Measurements from ENCODE around the gene CRCP.
"Not testable (repeated sequence)": the region's sequence is repeated elsewhere in the genome, so short reads cannot be mapped to it uniquely, and the experiment has no call there.

Gene CRCP

GRCh38 chr7:66088861-66089838, 25.5 kb upstream of the CRCP start:
- H3K36me3 ChIP-seq (ENCODE audit: insufficient read depth, low read length) = no peaks in the 10 kb centered on the region; the same call in 1 of the 2 replicates
- H3K4me3 ChIP-seq (ENCODE audit: low read length) = no peak overlapping the region
- WGBS = 88% methylated on average over 32 of the region's 32 CpGs
- no peaks in the 10 kb centered on the region for H3K27me3 ChIP-seq (ENCODE audit: insufficient read depth, low read length)
- H3K9me3 ChIP-seq (ENCODE audit: insufficient read depth, low read depth, low read length) = no peaks in the 10 kb centered on the region
- no peak overlapping the region for H3K27ac ChIP-seq (ENCODE audit: low read depth, low read length)
- H3K9ac ChIP-seq (ENCODE audit: low read depth, low read length) = no peak overlapping the region
- no peaks in the 10 kb centered on the region for H3K4me1 ChIP-seq (ENCODE audit: insufficient read depth, low read length)

DNA sequence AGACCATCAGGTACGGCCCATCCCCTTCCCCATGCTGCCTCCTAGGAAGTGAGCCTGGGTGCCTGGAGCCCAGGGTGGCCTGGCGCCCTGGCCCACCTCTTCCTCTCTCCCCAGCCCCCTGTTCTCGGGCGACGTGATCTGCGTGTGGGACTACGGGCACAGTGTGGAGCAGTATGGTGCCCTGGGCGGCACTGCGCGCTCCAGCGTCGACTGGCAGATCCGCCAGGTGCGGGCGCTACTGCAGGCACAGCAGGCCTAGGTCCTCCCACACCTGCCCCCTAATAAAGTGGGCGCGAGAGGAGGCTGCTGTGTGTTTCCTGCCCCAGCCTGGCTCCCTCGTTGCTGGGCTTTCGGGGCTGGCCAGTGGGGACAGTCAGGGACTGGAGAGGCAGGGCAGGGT, 22.0 kb upstream of the CRCP start:
- H3K9ac ChIP-seq (ENCODE audit: low read depth, low read length) = no peak overlapping the region
- no peak overlapping the region for H3K4me3 ChIP-seq (ENCODE audit: low read length)
- WGBS = 96% methylated on average over 19 of the region's 19 CpGs

GRCh38 chr7:66095010-66095409, 19.6 kb upstream of the CRCP start:
- Histone ChIP-seq H3K4me1 (ENCODE audit: insufficient read depth, low read length) (no peaks in the 10 kb centered on the region), H3K36me3 (ENCODE audit: insufficient read depth, low read length) (no peaks in the 10 kb centered on the region), H3K9me3 (ENCODE audit: insufficient read depth, low read depth, low read length) (no peaks in the 10 kb centered on the region), H3K4me3 (ENCODE audit: low read length) (no peak overlapping the region), H3K27me3 (ENCODE audit: insufficient read depth, low read length) (no peaks in the 10 kb centered on the region), H3K9ac (ENCODE audit: low read depth, low read length) (no peak overlapping the region), H3K27ac (ENCODE audit: low read depth, low read length) (no peak overlapping the region)
- WGBS = 93% methylated on average over 3 of the region's 4 CpGs

More for the DNA sequence above, 22.0 kb upstream of the CRCP start:
- Histone ChIP-seq H3K36me3 (ENCODE audit: insufficient read depth, low read length) (no peaks in the 10 kb centered on the region; the same call in 1 of the 2 replicates), H3K4me1 (ENCODE audit: insufficient read depth, low read length) (no peaks in the 10 kb centered on the region), H3K27me3 (ENCODE audit: insufficient read depth, low read length) (no peaks in the 10 kb centered on the region), H3K9me3 (ENCODE audit: insufficient read depth, low read depth, low read length) (no peaks in the 10 kb centered on the region), H3K27ac (ENCODE audit: low read depth, low read length) (no peak overlapping the region)

DNA sequence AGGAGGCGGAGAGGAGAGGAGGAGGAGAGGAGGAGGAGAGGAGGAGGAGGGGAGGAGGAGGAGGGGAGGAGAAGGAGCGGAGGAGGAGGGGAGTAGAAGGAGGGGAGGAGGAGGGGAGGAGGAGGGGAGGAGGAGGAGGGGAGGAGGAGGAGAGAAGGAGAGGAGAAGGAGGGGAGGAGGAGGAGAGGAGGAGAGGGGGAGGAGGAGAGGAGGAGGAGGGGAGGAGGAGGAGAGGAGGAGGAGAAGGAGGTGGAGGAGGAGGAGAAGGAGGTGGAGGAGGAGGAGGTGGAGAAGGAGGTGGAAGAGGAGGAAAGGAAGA, 15.5 kb upstream of the CRCP start:
- H3K4me1 ChIP-seq (ENCODE audit: insufficient read depth, low read length) = no peaks in the 10 kb centered on the region
- H3K27ac ChIP-seq (ENCODE audit: low read depth, low read length) = no peak overlapping the region
- H3K27me3 ChIP-seq (ENCODE audit: insufficient read depth, low read length) = no peaks in the 10 kb centered on the region
- WGBS = no CpG with 5 or more reads among the region's 2 CpGs
- no peaks in the 10 kb centered on the region for H3K9me3 ChIP-seq (ENCODE audit: insufficient read depth, low read depth, low read length)
- no peak overlapping the region for H3K9ac ChIP-seq (ENCODE audit: low read depth, low read length)
- no peaks in the 10 kb centered on the region for H3K36me3 ChIP-seq (ENCODE audit: insufficient read depth, low read length)
- no peak overlapping the region for H3K4me3 ChIP-seq (ENCODE audit: low read length)

GRCh38 chr7:66099551-66100407, 14.9 kb upstream of the CRCP start:
- Histone ChIP-seq H3K27ac (ENCODE audit: low read depth, low read length) (no peak overlapping the region), H3K27me3 (ENCODE audit: insufficient read depth, low read length) (no peaks in the 10 kb centered on the region), H3K9ac (ENCODE audit: low read depth, low read length) (peak overlapping the region; percentile 6), H3K36me3 (ENCODE audit: insufficient read depth, low read length) (no peaks in the 10 kb centered on the region), H3K9me3 (ENCODE audit: insufficient read depth, low read depth, low read length) (no peaks in the 10 kb centered on the region), H3K4me1 (ENCODE audit: insufficient read depth, low read length) (no peaks in the 10 kb centered on the region), H3K4me3 (ENCODE audit: low read length) (peak overlapping the region; percentile 41)
- WGBS = 4% methylated on average over 15 of the region's 15 CpGs

- no peaks in the 10 kb centered on the region for H3K36me3 ChIP-seq (ENCODE audit: insufficient read depth, low read length)
- H3K4me3 ChIP-seq (ENCODE audit: low read length) = peak overlapping the region; percentile 41
- WGBS = 57% methylated on average over 11 of the region's 12 CpGs
- no peaks in the 10 kb centered on the region for H3K4me1 ChIP-seq (ENCODE audit: insufficient read depth, low read length)
- no peaks in the 10 kb centered on the region for H3K27me3 ChIP-seq (ENCODE audit: insufficient read depth, low read length)
- no peak overlapping the region for H3K9ac ChIP-seq (ENCODE audit: low read depth, low read length)
- no peak overlapping the region for H3K27ac ChIP-seq (ENCODE audit: low read depth, low read length)
- no peaks in the 10 kb centered on the region for H3K9me3 ChIP-seq (ENCODE audit: insufficient read depth, low read depth, low read length)
These were observed 14.1 kb upstream of the CRCP start for GRCh38 chr7:66100408-66101050.

- H3K9ac ChIP-seq (ENCODE audit: low read depth, low read length); H3K4me1 ChIP-seq (ENCODE audit: insufficient read depth, low read length); H3K36me3 ChIP-seq (ENCODE audit: insufficient read depth, low read length); H3K27ac ChIP-seq (ENCODE audit: low read depth, low read length); H3K4me3 ChIP-seq (ENCODE audit: low read length); H3K9me3 ChIP-seq (ENCODE audit: insufficient read depth, low read depth, low read length); H3K27me3 ChIP-seq (ENCODE audit: insufficient read depth, low read length): not testable (repeated sequence)
- WGBS = 94% methylated on average over 6 of the region's 6 CpGs
These were observed 12.5 kb upstream of the CRCP start for GRCh38 chr7:66102168-66102567.

DNA sequence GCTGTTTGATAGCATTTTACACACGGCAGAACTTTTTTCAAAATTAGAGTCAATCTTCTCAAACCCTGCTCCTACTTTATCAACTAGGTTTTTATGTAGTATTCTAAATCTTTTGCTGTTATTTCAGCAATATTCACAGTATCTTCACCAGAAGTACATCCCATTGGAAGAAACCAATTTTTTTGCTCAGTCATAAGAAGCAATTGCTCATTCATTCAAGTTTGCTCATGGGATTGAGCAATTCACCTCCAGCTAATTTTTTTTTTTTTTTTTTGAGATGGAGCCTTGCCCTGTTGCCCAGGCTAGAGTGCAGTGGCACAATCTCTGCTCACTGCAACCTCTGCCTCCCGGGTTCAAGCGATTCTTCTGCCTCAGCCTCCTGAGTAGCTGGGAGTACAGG, 10.7 kb upstream of the CRCP start:
- not testable (repeated sequence) for H3K9me3 ChIP-seq (ENCODE audit: insufficient read depth, low read depth, low read length); H3K27me3 ChIP-seq (ENCODE audit: insufficient read depth, low read length); H3K9ac ChIP-seq (ENCODE audit: low read depth, low read length); H3K27ac ChIP-seq (ENCODE audit: low read depth, low read length); H3K36me3 ChIP-seq (ENCODE audit: insufficient read depth, low read length); H3K4me1 ChIP-seq (ENCODE audit: insufficient read depth, low read length); H3K4me3 ChIP-seq (ENCODE audit: low read length)
- 98% methylated on average over 3 of the region's 3 CpGs for WGBS

GRCh38 chr7:66105263-66105748, 9.3 kb upstream of the CRCP start:
- Histone ChIP-seq H3K4me1 (ENCODE audit: insufficient read depth, low read length) (no peaks in the 10 kb centered on the region), H3K27ac (ENCODE audit: low read depth, low read length) (no peak overlapping the region), H3K9ac (ENCODE audit: low read depth, low read length) (no peak overlapping the region), H3K9me3 (ENCODE audit: insufficient read depth, low read depth, low read length) (no peaks in the 10 kb centered on the region), H3K36me3 (ENCODE audit: insufficient read depth, low read length) (no peaks in the 10 kb centered on the region), H3K4me3 (ENCODE audit: low read length) (no peak overlapping the region), H3K27me3 (ENCODE audit: insufficient read depth, low read length) (no peaks in the 10 kb centered on the region)
- WGBS = 96% methylated on average over 5 of the region's 5 CpGs

DNA sequence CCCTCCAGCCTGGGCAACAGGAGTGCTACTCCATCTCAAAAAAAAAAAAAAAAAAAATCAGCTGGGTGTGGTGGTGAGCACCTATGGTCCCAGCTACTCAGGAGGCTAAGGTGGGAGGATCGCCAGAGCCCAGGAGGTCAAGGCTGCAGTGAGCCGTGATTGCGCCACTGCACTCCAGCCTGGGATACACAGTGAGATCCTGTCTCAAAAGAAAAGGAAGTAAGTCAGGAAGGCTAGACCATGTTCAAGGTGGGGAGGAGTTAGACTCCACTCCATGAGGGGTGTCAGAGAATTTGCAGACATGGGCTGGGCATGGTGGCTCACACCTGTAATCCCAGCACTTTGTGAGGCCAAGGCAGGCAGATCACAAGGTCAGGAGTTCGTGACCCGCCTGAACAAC, 6.2 kb upstream of the CRCP start:
- H3K9me3 ChIP-seq (ENCODE audit: insufficient read depth, low read depth, low read length); H3K4me1 ChIP-seq (ENCODE audit: insufficient read depth, low read length); H3K9ac ChIP-seq (ENCODE audit: low read depth, low read length); H3K27ac ChIP-seq (ENCODE audit: low read depth, low read length); H3K27me3 ChIP-seq (ENCODE audit: insufficient read depth, low read length); H3K4me3 ChIP-seq (ENCODE audit: low read length); H3K36me3 ChIP-seq (ENCODE audit: insufficient read depth, low read length): not testable (repeated sequence)
- WGBS = 88% methylated on average over 5 of the region's 5 CpGs

GRCh38 chr7:66110856-66111255, 3.8 kb upstream of the CRCP start:
- H3K9ac ChIP-seq (ENCODE audit: low read depth, low read length) = no peak overlapping the region
- no peaks in the 10 kb centered on the region for H3K27me3 ChIP-seq (ENCODE audit: insufficient read depth, low read length)
- H3K4me1 ChIP-seq (ENCODE audit: insufficient read depth, low read length) = peaks cover 4% of the 10 kb centered on the region; the same call in 1 of the 2 replicates
- H3K36me3 ChIP-seq (ENCODE audit: insufficient read depth, low read length) = peaks cover under 1% of the 10 kb centered on the region; the same call in 1 of the 2 replicates
- H3K27ac ChIP-seq (ENCODE audit: low read depth, low read length) = no peak overlapping the region
- WGBS = 62% methylated on average over 9 of the region's 9 CpGs
- H3K9me3 ChIP-seq (ENCODE audit: insufficient read depth, low read depth, low read length) = no peaks in the 10 kb centered on the region
- H3K4me3 ChIP-seq (ENCODE audit: low read length) = no peak overlapping the region

Data from HUES64 (cell line).